MM.1S (cell line): ENCODE data around the gene CPA5.

Experiments used
- EZH2phosphoT487 ChIP-seq: fragments of 300-600 bp; sonication (generic); IDR thresholded peaks from 2 replicates; pipeline ENCODE4 v1.6.1; 2018; ENCODE audit warnings: antibody characterized with exemption, low read length
- TF ChIP-seq, protein P1 (sequence below): fragments of 300-600 bp; sonication (generic); IDR thresholded peaks from 2 replicates; pipeline ENCODE4 v1.5.1; 2016; ENCODE audit warnings: antibody characterized with exemption, low read length, mixed read lengths

GRCh38 chr7:130296221-130296951 lies 48.2 kb upstream of the CPA5 start:
- TF ChIP-seq, protein P1, sequence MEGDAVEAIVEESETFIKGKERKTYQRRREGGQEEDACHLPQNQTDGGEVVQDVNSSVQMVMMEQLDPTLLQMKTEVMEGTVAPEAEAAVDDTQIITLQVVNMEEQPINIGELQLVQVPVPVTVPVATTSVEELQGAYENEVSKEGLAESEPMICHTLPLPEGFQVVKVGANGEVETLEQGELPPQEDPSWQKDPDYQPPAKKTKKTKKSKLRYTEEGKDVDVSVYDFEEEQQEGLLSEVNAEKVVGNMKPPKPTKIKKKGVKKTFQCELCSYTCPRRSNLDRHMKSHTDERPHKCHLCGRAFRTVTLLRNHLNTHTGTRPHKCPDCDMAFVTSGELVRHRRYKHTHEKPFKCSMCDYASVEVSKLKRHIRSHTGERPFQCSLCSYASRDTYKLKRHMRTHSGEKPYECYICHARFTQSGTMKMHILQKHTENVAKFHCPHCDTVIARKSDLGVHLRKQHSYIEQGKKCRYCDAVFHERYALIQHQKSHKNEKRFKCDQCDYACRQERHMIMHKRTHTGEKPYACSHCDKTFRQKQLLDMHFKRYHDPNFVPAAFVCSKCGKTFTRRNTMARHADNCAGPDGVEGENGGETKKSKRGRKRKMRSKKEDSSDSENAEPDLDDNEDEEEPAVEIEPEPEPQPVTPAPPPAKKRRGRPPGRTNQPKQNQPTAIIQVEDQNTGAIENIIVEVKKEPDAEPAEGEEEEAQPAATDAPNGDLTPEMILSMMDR = no peak
- no peak for TF ChIP-seq EZH2phosphoT487
